Adipose tissue (tissue), 3 donors: ENCODE results near the gene HDAC7. TPM values are rescaled to one million over a fixed set of nuclear protein-coding genes. Genes with fewer than 3 reads are reported as not detected.

Experiments used
- H3K27ac ChIP-seq: one replicate; pipeline ENCODE4 v1.5.1; 2013; ENCODE audit warnings: low read depth, low read length
- WGBS, 3 donors: extraction: QIAGEN DNeasy Blood & Tissue Kit; methylation state at CpG; one replicate each; pipeline ENCODE4 v1.1.7; 2013; 5-methylcytosine and 5-hydroxymethylcytosine counted together
- polyA plus RNA-seq, 3 donors: library from polyadenylated mRNA; stranded (reverse); fragments of 200-250 nt; gene quantifications; one replicate each; pipeline ENCODE4 v1.2.3, GENCODE V29; 2013
- donor health status: healthy with polysubstance abuse.
- donor health status: Bipolar disorder and iron deficiency.
- donor health status: healthy.

HDAC7 gene
- polyA plus RNA-seq, 3 donors = 18.9 to 107 (median 59.0) TPM

- H3K27ac ChIP-seq = no peak overlapping the region
- 39 to 70% (median 45%) methylated on average over 12 of the region's 12 CpGs for WGBS, 3 donors
Measured at GRCh38 chr12:47803191-47803875, 16.4 kb downstream of the HDAC7 start.

GRCh38 chr12:47802312-47802711 is 17.4 kb downstream of the HDAC7 start:
- H3K27ac ChIP-seq = peak overlapping the region; percentile 40
- WGBS, 3 donors = 28 to 50% (median 32%) methylated on average over 5 of the region's 5 CpGs

GRCh38 chr12:47801904-47802246 is 17.8 kb downstream of the HDAC7 start:
- 36 to 67% (median 38%) methylated on average over 9 of the region's 9 CpGs for WGBS, 3 donors
- H3K27ac ChIP-seq = peak overlapping the region; percentile 40

GRCh38 chr12:47801170-47801903 is 18.4 kb downstream of the HDAC7 start:
- WGBS, 3 donors = 31 to 55% (median 34%) methylated on average over 7 of the region's 7 CpGs
- H3K27ac ChIP-seq = peak overlapping the region; percentile 3

- 72 to 88% (median 81%) methylated on average over 7 of the region's 7 CpGs for WGBS, 3 donors
- H3K27ac ChIP-seq = no peak overlapping the region
Measured at GRCh38 chr12:47800582-47800981, 19.1 kb downstream of the HDAC7 start.

- 54 to 74% (median 54%) methylated on average over 7 of the region's 7 CpGs for WGBS, 3 donors
- no peak overlapping the region for H3K27ac ChIP-seq
Measured at GRCh38 chr12:47799357-47799955, 20.2 kb downstream of the HDAC7 start.

GRCh38 chr12:47798382-47798948 is 21.2 kb downstream of the HDAC7 start:
- no peak overlapping the region for H3K27ac ChIP-seq
- WGBS, 3 donors = 85 to 88% (median 86%) methylated on average over 16 to 17 of the region's 17 CpGs

- H3K27ac ChIP-seq = no peak overlapping the region
- WGBS, 3 donors = 71 to 85% (median 84%) methylated on average over 10 of the region's 10 CpGs
Measured at GRCh38 chr12:47797441-47797840, 22.3 kb downstream of the HDAC7 start.

GRCh38 chr12:47795814-47796411 is 23.8 kb downstream of the HDAC7 start:
- 90 to 92% (median 92%) methylated on average over 19 to 22 of the region's 22 CpGs for WGBS, 3 donors
- H3K27ac ChIP-seq = no peak overlapping the region

- WGBS, 3 donors = 92 to 94% (median 93%) methylated on average over 21 of the region's 21 CpGs
- no peak overlapping the region for H3K27ac ChIP-seq
Measured at GRCh38 chr12:47795121-47795813, 24.4 kb downstream of the HDAC7 start.

- 92 to 98% (median 96%) methylated on average over 8 to 9 of the region's 9 CpGs for WGBS, 3 donors
- no peak overlapping the region for H3K27ac ChIP-seq
Measured at GRCh38 chr12:47794679-47795078, 25.0 kb downstream of the HDAC7 start.

- no peak overlapping the region for H3K27ac ChIP-seq
- WGBS, 3 donors = 83 to 90% (median 85%) methylated on average over 15 of the region's 15 CpGs
Measured at GRCh38 chr12:47793015-47793681, 26.6 kb downstream of the HDAC7 start.

- WGBS, 3 donors = 93 to 98% (median 93%) methylated on average over 16 of the region's 16 CpGs
- no peak overlapping the region for H3K27ac ChIP-seq
Measured at GRCh38 chr12:47791874-47792273, 27.8 kb downstream of the HDAC7 start.

- H3K27ac ChIP-seq = no peak overlapping the region
- 93 to 94% (median 93%) methylated on average over 13 to 14 of the region's 14 CpGs for WGBS, 3 donors
Measured at GRCh38 chr12:47791351-47791746, 28.4 kb downstream of the HDAC7 start.

- WGBS, 3 donors = 91 to 94% (median 91%) methylated on average over 20 of the region's 20 CpGs
- H3K27ac ChIP-seq = no peak overlapping the region
Measured at GRCh38 chr12:47790676-47791350, 28.9 kb downstream of the HDAC7 start.

- WGBS, 3 donors = 88 to 90% (median 89%) methylated on average over 22 of the region's 22 CpGs
- H3K27ac ChIP-seq = no peak overlapping the region
Measured at GRCh38 chr12:47789712-47790489, 29.8 kb downstream of the HDAC7 start.

GRCh38 chr12:47789141-47789540 is 30.6 kb downstream of the HDAC7 start:
- 90 to 92% (median 91%) methylated on average over 5 of the region's 5 CpGs for WGBS, 3 donors
- H3K27ac ChIP-seq = no peak overlapping the region
